ENCODE measurements around the gene MCHR2.

The MCHR2 gene

GRCh38 chr6:99901596-99902384, 92.2 kb downstream of the MCHR2 start:
- no peak for DNase-seq

GRCh38 chr6:99894815-99895214, 99.2 kb downstream of the MCHR2 start:
- no peak for DNase-seq

- DNase-seq: no peak
Observed at GRCh38 chr6:99887066-99887465, 107.0 kb downstream of the MCHR2 start.

DNA sequence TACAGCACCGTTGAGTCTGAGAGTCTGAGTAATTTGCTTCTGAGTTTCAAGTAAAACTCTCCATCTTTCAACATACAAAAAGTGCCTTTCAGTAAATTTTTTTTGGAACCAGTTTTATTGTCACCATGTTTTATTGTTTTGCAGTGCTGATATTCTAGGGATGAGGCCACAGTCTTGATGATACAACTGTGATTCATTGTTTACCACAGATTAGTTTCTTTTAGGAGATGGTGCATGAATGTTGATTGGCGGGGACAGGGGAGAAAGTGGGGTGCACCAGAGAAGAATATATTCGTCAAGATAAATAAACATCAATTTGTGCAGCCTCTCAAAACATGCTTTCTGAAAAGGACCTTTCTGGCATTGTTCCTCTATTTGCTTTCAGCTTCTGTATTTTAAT, 109.0 kb downstream of the MCHR2 start:
- no peak for DNase-seq

DNA sequence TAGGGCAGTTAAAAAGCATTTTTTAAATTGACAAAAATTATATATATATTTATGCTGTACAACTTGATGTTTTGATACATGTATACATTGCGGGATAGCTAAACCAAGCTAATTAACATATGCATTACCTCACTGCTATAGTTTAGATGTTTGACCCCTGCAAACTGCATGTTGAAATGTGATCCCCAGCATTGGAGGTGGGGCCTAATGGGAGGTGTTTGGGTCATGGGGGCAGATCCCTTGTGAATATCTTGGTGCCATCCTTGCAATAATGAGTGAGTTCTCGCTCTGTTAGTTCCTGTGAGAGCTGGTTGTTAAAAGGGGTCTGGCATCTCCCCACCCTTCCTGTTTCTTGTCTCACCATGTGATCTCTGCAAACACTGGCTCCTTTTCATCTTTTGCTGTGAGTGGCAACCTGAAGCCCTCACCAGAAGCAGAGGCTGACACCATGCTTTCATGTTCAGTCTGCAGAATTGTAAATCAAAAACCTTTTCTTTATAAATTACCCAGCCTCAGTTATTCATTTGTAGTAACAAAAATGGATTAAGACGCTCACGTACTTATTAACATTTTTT, 111.8 kb downstream of the MCHR2 start:
- no peak for DNase-seq

- no peak for DNase-seq
Observed at GRCh38 chr6:99879431-99879830, 114.6 kb downstream of the MCHR2 start.

GRCh38 chr6:99875068-99875467, 119.0 kb downstream of the MCHR2 start:
- DNase-seq: no peak

- no peak for DNase-seq
Observed at GRCh38 chr6:99873084-99873483, 120.9 kb downstream of the MCHR2 start.

- no peak for DNase-seq
Observed at GRCh38 chr6:99871641-99872040, 122.4 kb downstream of the MCHR2 start.
